Loucy (cell line): ENCODE data around the gene INTS11.

Source experiments
- H2AFZ ChIP-seq: fragments of 200-600 bp; sonication (generic); 2 replicates; pipeline ENCODE4 v1.6.0; 2016; ENCODE audit warnings: antibody characterized with exemption, mild to moderate bottlenecking, low read length, moderate library complexity
- H3F3A ChIP-seq: fragments of 200-600 bp; 2 replicates; pipeline ENCODE4 v1.6.0; 2016; ENCODE audit warnings: antibody characterized with exemption, low read depth, mild to moderate bottlenecking
- H3K27me3 ChIP-seq: fragments of 200-600 bp; sonication (generic); 2 replicates; pipeline ENCODE4 v1.6.1; 2014; ENCODE audit warnings: low read length, mild to moderate bottlenecking; ENCODE audit not compliant: insufficient read depth, poor library complexity, severe bottlenecking
- H3K36me3 ChIP-seq: fragments of 200-600 bp; sonication (generic); 2 replicates; pipeline ENCODE4 v1.6.1; 2016; ENCODE audit warnings: low read length; ENCODE audit not compliant: insufficient read depth
- H3K4me1 ChIP-seq: fragments of 200-600 bp; sonication (generic); 2 replicates; pipeline ENCODE4 v1.5.1; 2014; ENCODE audit warnings: low read length, mild to moderate bottlenecking; ENCODE audit not compliant: insufficient read depth, poor library complexity, severe bottlenecking
- H3K4me2 ChIP-seq: fragments of 200-600 bp; sonication (generic); 2 replicates; pipeline ENCODE4 v1.6.0; 2014; ENCODE audit warnings: antibody characterized with exemption, low read length, low read depth, mild to moderate bottlenecking; ENCODE audit not compliant: poor library complexity, severe bottlenecking
- H3K4me3 ChIP-seq: fragments of 200-600 bp; sonication (generic); 2 replicates; pipeline ENCODE4 v1.5.1; 2014; ENCODE audit warnings: low read length, mild to moderate bottlenecking, mixed read lengths; ENCODE audit not compliant: poor library complexity, severe bottlenecking
- H3K79me2 ChIP-seq: fragments of 200-600 bp; sonication (generic); 2 replicates; pipeline ENCODE4 v1.6.1; 2014; ENCODE audit warnings: low read length; ENCODE audit not compliant: insufficient read depth
- H3K9ac ChIP-seq: fragments of 200-600 bp; sonication (generic); 2 replicates; pipeline ENCODE4 v1.6.0; 2014; ENCODE audit warnings: mild to moderate bottlenecking, low read depth, low read length, moderate library complexity; ENCODE audit not compliant: poor library complexity, severe bottlenecking
- H3K9me2 ChIP-seq: fragments of 200-600 bp; sonication (generic); replicated peaks from 2 replicates; pipeline ENCODE4 v1.6.1; 2016; ENCODE audit warnings: low read depth, low read length, mixed read lengths
- H3K9me3 ChIP-seq: fragments of 200-600 bp; sonication (generic); 2 replicates; pipeline ENCODE4 v1.6.1; 2014; ENCODE audit warnings: mild to moderate bottlenecking, antibody characterized with exemption, low read length, low read depth; ENCODE audit not compliant: insufficient read depth
- H4K20me1 ChIP-seq: fragments of 200-600 bp; sonication (generic); 2 replicates; pipeline ENCODE4 v1.6.0; 2014; ENCODE audit warnings: antibody characterized with exemption, low read length, mild to moderate bottlenecking; ENCODE audit not compliant: insufficient read depth, poor library complexity, severe bottlenecking
- EZH2phosphoT487 ChIP-seq: fragments of 200-600 bp; IDR thresholded peaks from 2 replicates; pipeline ENCODE4 v1.6.1; 2018; ENCODE audit warnings: antibody characterized with exemption, mild to moderate bottlenecking, moderate library complexity, borderline replicate concordance
- TF ChIP-seq, protein P1 (sequence below): fragments of 200-600 bp; sonication (generic); conservative IDR thresholded peaks from 2 replicates; pipeline ENCODE4 v1.5.1; 2014; ENCODE audit warnings: mild to moderate bottlenecking, antibody characterized with exemption, low read length

INTS11 gene

DNA sequence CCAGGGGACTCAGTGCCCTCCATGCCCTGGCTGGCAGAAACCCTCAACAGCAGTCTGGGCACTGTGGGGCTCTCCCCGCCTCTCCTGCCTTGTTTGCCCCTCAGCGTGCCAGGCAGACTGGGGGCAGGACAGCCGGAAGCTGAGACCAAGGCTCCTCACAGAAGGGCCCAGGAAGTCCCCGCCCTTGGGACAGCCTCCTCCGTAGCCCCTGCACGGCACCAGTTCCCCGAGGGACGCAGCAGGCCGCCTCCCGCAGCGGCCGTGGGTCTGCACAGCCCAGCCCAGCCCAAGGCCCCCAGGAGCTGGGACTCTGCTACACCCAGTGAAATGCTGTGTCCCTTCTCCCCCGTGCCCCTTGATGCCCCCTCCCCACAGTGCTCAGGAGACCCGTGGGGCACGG, 3.8 kb upstream of the INTS11 start:
- Histone ChIP-seq H4K20me1 (peaks cover 23% of the 10 kb centered on the region), H3K27me3 (no peaks in the 10 kb centered on the region), H3F3A (no peaks in the 10 kb centered on the region), H3K9ac (no peak overlapping the region), H3K36me3 (no peaks in the 10 kb centered on the region), H2AFZ (no peak overlapping the region), H3K4me3 (no peak overlapping the region), H3K9me3 (no peaks in the 10 kb centered on the region), H3K4me1 (peaks cover 20% of the 10 kb centered on the region), H3K9me2 (no peaks in the 10 kb centered on the region), H3K4me2 (no peak overlapping the region), H3K79me2 (peaks cover 31% of the 10 kb centered on the region)
- TF ChIP-seq EZH2phosphoT487 = no peak
- TF ChIP-seq, protein P1, sequence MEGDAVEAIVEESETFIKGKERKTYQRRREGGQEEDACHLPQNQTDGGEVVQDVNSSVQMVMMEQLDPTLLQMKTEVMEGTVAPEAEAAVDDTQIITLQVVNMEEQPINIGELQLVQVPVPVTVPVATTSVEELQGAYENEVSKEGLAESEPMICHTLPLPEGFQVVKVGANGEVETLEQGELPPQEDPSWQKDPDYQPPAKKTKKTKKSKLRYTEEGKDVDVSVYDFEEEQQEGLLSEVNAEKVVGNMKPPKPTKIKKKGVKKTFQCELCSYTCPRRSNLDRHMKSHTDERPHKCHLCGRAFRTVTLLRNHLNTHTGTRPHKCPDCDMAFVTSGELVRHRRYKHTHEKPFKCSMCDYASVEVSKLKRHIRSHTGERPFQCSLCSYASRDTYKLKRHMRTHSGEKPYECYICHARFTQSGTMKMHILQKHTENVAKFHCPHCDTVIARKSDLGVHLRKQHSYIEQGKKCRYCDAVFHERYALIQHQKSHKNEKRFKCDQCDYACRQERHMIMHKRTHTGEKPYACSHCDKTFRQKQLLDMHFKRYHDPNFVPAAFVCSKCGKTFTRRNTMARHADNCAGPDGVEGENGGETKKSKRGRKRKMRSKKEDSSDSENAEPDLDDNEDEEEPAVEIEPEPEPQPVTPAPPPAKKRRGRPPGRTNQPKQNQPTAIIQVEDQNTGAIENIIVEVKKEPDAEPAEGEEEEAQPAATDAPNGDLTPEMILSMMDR = no peak

- H3K27me3 ChIP-seq = no peaks in the 10 kb centered on the region
- H3K79me2 ChIP-seq = peaks cover 38% of the 10 kb centered on the region
- no peak for TF ChIP-seq EZH2phosphoT487
- TF ChIP-seq, protein P1 = no peak
- no peaks in the 10 kb centered on the region for H3K36me3 ChIP-seq
- H3K9me2 ChIP-seq = no peaks in the 10 kb centered on the region
- H3K9ac ChIP-seq = no peak overlapping the region
- no peaks in the 10 kb centered on the region for H3F3A ChIP-seq
- H3K4me1 ChIP-seq = peaks cover 21% of the 10 kb centered on the region
- no peaks in the 10 kb centered on the region for H3K9me3 ChIP-seq
- no peak overlapping the region for H3K4me3 ChIP-seq
- H4K20me1 ChIP-seq = peaks cover 28% of the 10 kb centered on the region
- H2AFZ ChIP-seq = no peak overlapping the region
- no peak overlapping the region for H3K4me2 ChIP-seq
Observed at GRCh38 chr1:1327291-1327690, 2.8 kb upstream of the INTS11 start.

DNA sequence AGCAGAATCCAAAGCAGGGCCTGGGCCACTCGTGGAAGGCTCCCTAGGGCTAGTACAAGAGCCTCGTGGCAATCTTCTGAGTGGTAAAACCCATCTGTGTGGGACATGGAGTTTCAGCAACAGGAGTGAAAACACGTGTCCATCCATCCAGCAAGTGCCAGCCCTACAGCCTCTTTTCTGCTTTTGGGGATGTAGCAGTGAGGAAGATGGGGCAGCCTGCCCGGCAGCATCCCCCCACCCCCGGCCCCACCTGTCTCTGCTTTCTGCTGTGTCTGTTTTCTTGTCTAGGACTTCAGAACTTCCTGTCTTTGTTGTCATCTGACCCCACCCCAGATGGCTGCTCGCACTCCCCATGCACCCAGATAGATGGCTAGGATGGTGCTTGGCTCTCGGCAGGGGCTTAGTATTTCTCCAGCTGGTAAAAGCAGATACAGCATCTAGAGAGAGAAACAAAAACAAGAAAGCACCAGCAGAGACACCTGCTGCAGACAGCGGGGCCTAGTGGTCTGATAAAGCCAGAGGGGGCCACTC, 1.7 kb upstream of the INTS11 start:
- Histone ChIP-seq H3F3A (no peaks in the 10 kb centered on the region), H3K4me1 (peaks cover 31% of the 10 kb centered on the region), H3K36me3 (no peaks in the 10 kb centered on the region), H2AFZ (no peak overlapping the region), H3K9me2 (no peaks in the 10 kb centered on the region), H3K9ac (peak overlapping the region; percentile 96), H3K4me2 (peak overlapping the region; percentile 95), H3K9me3 (no peaks in the 10 kb centered on the region), H3K79me2 (peaks cover 49% of the 10 kb centered on the region), H3K27me3 (no peaks in the 10 kb centered on the region), H3K4me3 (peak overlapping the region; percentile 100), H4K20me1 (peaks cover 39% of the 10 kb centered on the region)
- TF ChIP-seq, protein P1 = no peak
- no peak for TF ChIP-seq EZH2phosphoT487
